SU-DHL-6 (cell line): ENCODE measurements around the gene INPP5B.

ENCODE experiments used
- EZH2phosphoT487 ChIP-seq: fragments of 200-600 bp; sonication (generic), shearing (Covaris generic); conservative IDR thresholded peaks from 2 replicates; pipeline ENCODE4 v1.6.1; 2018; ENCODE audit warnings: mild to moderate bottlenecking, antibody characterized with exemption, low read length, moderate library complexity, mixed read lengths
- TF ChIP-seq, protein P1 (sequence below): fragments of 200-600 bp; sonication (generic); IDR thresholded peaks from one replicate; pipeline ENCODE4 v1.5.1; 2017; ENCODE audit warnings: antibody characterized with exemption, mild to moderate bottlenecking, low read length, moderate library complexity; ENCODE audit not compliant: insufficient read depth, poor library complexity, severe bottlenecking

- TF ChIP-seq, protein P1, sequence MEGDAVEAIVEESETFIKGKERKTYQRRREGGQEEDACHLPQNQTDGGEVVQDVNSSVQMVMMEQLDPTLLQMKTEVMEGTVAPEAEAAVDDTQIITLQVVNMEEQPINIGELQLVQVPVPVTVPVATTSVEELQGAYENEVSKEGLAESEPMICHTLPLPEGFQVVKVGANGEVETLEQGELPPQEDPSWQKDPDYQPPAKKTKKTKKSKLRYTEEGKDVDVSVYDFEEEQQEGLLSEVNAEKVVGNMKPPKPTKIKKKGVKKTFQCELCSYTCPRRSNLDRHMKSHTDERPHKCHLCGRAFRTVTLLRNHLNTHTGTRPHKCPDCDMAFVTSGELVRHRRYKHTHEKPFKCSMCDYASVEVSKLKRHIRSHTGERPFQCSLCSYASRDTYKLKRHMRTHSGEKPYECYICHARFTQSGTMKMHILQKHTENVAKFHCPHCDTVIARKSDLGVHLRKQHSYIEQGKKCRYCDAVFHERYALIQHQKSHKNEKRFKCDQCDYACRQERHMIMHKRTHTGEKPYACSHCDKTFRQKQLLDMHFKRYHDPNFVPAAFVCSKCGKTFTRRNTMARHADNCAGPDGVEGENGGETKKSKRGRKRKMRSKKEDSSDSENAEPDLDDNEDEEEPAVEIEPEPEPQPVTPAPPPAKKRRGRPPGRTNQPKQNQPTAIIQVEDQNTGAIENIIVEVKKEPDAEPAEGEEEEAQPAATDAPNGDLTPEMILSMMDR = no peak
- TF ChIP-seq EZH2phosphoT487 = no peak
Observed at GRCh38 chr1:37949524-37950152, 2.8 kb upstream of the INPP5B start.
